Karpas-422 (cell line): ENCODE data around the gene SLC49A3. TPM values are rescaled to one million over a fixed set of nuclear protein-coding genes. Genes with fewer than 3 reads are reported as not detected.
"Not testable (repeated sequence)": the region's sequence is repeated elsewhere in the genome, so short reads cannot be mapped to it uniquely, and the experiment has no call there.

ENCODE experiments used
- DNase-seq: peaks from one replicate; pipeline ENCODE4 v3.0.0-alpha.2; 2015
- H2AFZ ChIP-seq: fragments of 200-600 bp; sonication (generic); 2 replicates; pipeline ENCODE4 v1.6.1; 2014; ENCODE audit warnings: antibody characterized with exemption, low read length, mixed read lengths
- H3K27ac ChIP-seq: fragments of 200-600 bp; sonication (generic); 2 replicates; pipeline ENCODE4 v1.5.1; 2014; ENCODE audit warnings: mild to moderate bottlenecking, low read length, moderate library complexity
- H3K27me3 ChIP-seq: fragments of 200-600 bp; sonication (generic); 2 replicates; pipeline ENCODE4 v1.6.1; 2014; ENCODE audit warnings: low read length, mixed read lengths
- H3K36me3 ChIP-seq: fragments of 200-600 bp; sonication (generic); 2 replicates; pipeline ENCODE4 v1.6.1; 2014; ENCODE audit warnings: low read length, mixed read lengths; ENCODE audit not compliant: insufficient read depth
- H3K4me1 ChIP-seq: fragments of 200-600 bp; sonication (generic); 2 replicates; pipeline ENCODE4 v1.6.1; 2014; ENCODE audit warnings: mild to moderate bottlenecking, low read length, mixed read lengths
- H3K4me2 ChIP-seq: fragments of 200-600 bp; sonication (generic); 2 replicates; pipeline ENCODE4 v1.6.1; 2014; ENCODE audit warnings: low read length, low read depth, mild to moderate bottlenecking; ENCODE audit not compliant: poor library complexity, severe bottlenecking
- H3K4me3 ChIP-seq: fragments of 200-600 bp; sonication (generic); 2 replicates; pipeline ENCODE4 v1.5.1; 2014; ENCODE audit warnings: mild to moderate bottlenecking, antibody characterized with exemption, low read length, mixed read lengths
- H3K79me2 ChIP-seq: fragments of 200-600 bp; sonication (generic); 2 replicates; pipeline ENCODE4 v1.6.1; 2014; ENCODE audit warnings: mild to moderate bottlenecking, low read length, mixed read lengths
- H3K9ac ChIP-seq: fragments of 200-600 bp; sonication (generic); 2 replicates; pipeline ENCODE4 v1.6.0; 2014; ENCODE audit warnings: low read length
- H3K9me2 ChIP-seq: fragments of 200-600 bp; sonication (generic), shearing (Covaris generic); replicated peaks from 2 replicates; pipeline ENCODE4 v1.6.0; 2014; ENCODE audit warnings: mild to moderate bottlenecking, low read length, moderate library complexity; ENCODE audit not compliant: insufficient read depth
- H3K9me3 ChIP-seq: fragments of 300-700, 200-600 bp; sonication (generic); 2 replicates; pipeline ENCODE4 v1.6.1; 2014; ENCODE audit warnings: low read length, mixed read lengths
- H4K20me1 ChIP-seq: fragments of 200-600 bp; sonication (generic); 2 replicates; pipeline ENCODE4 v1.6.1; 2014; ENCODE audit warnings: mild to moderate bottlenecking, antibody characterized with exemption, low read length, low read depth; ENCODE audit not compliant: insufficient read depth
- total RNA-seq: library from RNA; depleted of rRNA; stranded (reverse); fragments of >200 nt; shearing (Covaris generic); gene quantifications from 2 replicates; pipeline ENCODE4 v1.2.3, GENCODE V29; 2014; ENCODE audit warnings: low replicate concordance; rRNA removed

Gene SLC49A3
- total RNA-seq, 1 experiment from 2014 or later = not detected

GRCh38 chr4:635066-635835 lies 53.7 kb downstream of the SLC49A3 start:
- H4K20me1 ChIP-seq, H2AFZ ChIP-seq, H3K4me2 ChIP-seq, H3K27ac ChIP-seq, H3K4me3 ChIP-seq, H3K36me3 ChIP-seq, H3K27me3 ChIP-seq, H3K9me3 ChIP-seq, H3K4me1 ChIP-seq, DNase-seq, H3K79me2 ChIP-seq, H3K9ac ChIP-seq, H3K9me2 ChIP-seq: not testable (repeated sequence)

- Histone ChIP-seq H3K9ac (no peak overlapping the region), H3K4me2 (no peak overlapping the region), H3K9me3 (no peaks in the 10 kb centered on the region; the same call in 1 of the 2 replicates), H4K20me1 (no peaks in the 10 kb centered on the region), H3K27ac (no peak overlapping the region), H3K9me2 (no peaks in the 10 kb centered on the region), H3K36me3 (no peaks in the 10 kb centered on the region), H2AFZ (no peak overlapping the region), H3K4me1 (no peaks in the 10 kb centered on the region), H3K27me3 (no peaks in the 10 kb centered on the region), H3K79me2 (no peaks in the 10 kb centered on the region), H3K4me3 (no peak overlapping the region)
- DNase-seq = no peak
Observed at GRCh38 chr4:634599-634985, 54.4 kb downstream of the SLC49A3 start.

GRCh38 chr4:633976-634598 lies 54.9 kb downstream of the SLC49A3 start:
- Histone ChIP-seq H3K9me3 (no peaks in the 10 kb centered on the region; the same call in 1 of the 2 replicates), H2AFZ (no peak overlapping the region), H3K9me2 (no peaks in the 10 kb centered on the region), H3K36me3 (no peaks in the 10 kb centered on the region), H3K4me1 (no peaks in the 10 kb centered on the region), H4K20me1 (no peaks in the 10 kb centered on the region), H3K79me2 (no peaks in the 10 kb centered on the region), H3K27me3 (no peaks in the 10 kb centered on the region), H3K4me3 (no peak overlapping the region), H3K4me2 (no peak overlapping the region), H3K9ac (no peak overlapping the region), H3K27ac (no peak overlapping the region)
- DNase-seq = no peak

DNA sequence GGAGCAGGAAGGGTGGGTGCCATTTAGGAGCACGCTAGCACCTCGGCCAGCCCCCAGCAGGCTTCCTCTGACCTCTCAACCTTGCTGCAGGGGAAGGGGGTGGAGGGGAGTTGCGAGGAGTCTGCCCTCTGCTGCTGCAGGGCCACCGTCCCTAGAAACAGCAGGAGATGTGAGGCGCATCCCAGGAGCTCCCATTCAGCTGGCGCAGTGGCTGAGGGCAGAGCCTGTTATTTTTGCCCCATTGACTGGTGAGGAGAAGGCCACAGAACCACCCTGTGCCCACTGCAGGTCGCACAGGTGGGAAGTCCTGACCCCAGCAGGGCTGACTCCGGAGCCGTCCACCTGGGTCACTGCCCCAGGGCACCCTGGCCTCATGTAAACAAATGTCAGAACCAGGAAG lies 55.5 kb downstream of the SLC49A3 start:
- Histone ChIP-seq H4K20me1 (no peaks in the 10 kb centered on the region), H3K27me3 (no peaks in the 10 kb centered on the region), H3K4me2 (no peak overlapping the region), H3K9me2 (no peaks in the 10 kb centered on the region), H3K27ac (no peak overlapping the region), H3K79me2 (no peaks in the 10 kb centered on the region), H2AFZ (no peak overlapping the region), H3K4me1 (no peaks in the 10 kb centered on the region), H3K4me3 (no peak overlapping the region), H3K9ac (no peak overlapping the region), H3K36me3 (no peaks in the 10 kb centered on the region), H3K9me3 (no peaks in the 10 kb centered on the region; the same call in 1 of the 2 replicates)
- no peak for DNase-seq

DNA sequence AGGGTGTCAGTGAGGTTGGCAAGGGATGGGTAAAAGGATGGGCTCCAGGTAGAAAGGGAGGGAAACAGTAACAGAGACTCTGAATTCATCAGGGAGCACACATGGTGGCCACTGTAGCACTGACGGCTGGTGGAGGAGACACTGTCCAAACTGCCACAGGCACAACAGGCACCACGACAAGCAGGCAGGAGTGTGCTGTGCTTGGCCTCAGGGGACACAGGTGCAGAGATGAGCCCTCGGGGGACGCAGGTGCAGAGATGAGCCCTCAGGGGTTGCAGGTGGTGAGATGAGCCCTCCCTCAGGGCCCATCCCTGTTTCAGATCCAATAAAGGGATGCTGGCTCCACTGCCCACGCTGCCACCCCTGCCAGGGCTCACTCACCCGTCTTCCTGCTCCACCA lies 56.0 kb downstream of the SLC49A3 start:
- Histone ChIP-seq H3K9me3 (no peaks in the 10 kb centered on the region; the same call in 1 of the 2 replicates), H3K4me1 (no peaks in the 10 kb centered on the region), H3K79me2 (no peaks in the 10 kb centered on the region), H3K4me2 (no peak overlapping the region), H3K9ac (no peak overlapping the region), H3K27ac (no peak overlapping the region), H4K20me1 (no peaks in the 10 kb centered on the region), H3K4me3 (no peak overlapping the region), H3K27me3 (no peaks in the 10 kb centered on the region), H3K9me2 (no peaks in the 10 kb centered on the region), H3K36me3 (no peaks in the 10 kb centered on the region), H2AFZ (no peak overlapping the region)
- no peak for DNase-seq

GRCh38 chr4:632196-632790 lies 56.7 kb downstream of the SLC49A3 start:
- H3K9me3 ChIP-seq = no peaks in the 10 kb centered on the region; the same call in 1 of the 2 replicates
- H3K36me3 ChIP-seq = no peaks in the 10 kb centered on the region
- no peak for DNase-seq
- no peaks in the 10 kb centered on the region for H3K9me2 ChIP-seq
- no peaks in the 10 kb centered on the region for H3K79me2 ChIP-seq
- no peaks in the 10 kb centered on the region for H4K20me1 ChIP-seq
- no peak overlapping the region for H3K27ac ChIP-seq
- no peak overlapping the region for H3K4me2 ChIP-seq
- no peaks in the 10 kb centered on the region for H3K27me3 ChIP-seq
- H3K4me1 ChIP-seq = no peaks in the 10 kb centered on the region
- no peak overlapping the region for H3K9ac ChIP-seq
- H2AFZ ChIP-seq = no peak overlapping the region
- no peak overlapping the region for H3K4me3 ChIP-seq

Other genes starting within 250 kb of the SLC49A3 start
- 73.1 and 105 TPM in 2 replicates for gene ZNF721, start 190.0 kb downstream of the SLC49A3 start, total RNA-seq
- 50.8 and 72.6 TPM in 2 replicates for gene PIGG, start 189.9 kb downstream of the SLC49A3 start, total RNA-seq
- gene TMEM271, start 112.9 kb downstream of the SLC49A3 start, total RNA-seq = not detected in 2 replicates
- gene PDE6B, start 63.6 kb downstream of the SLC49A3 start, total RNA-seq = not detected in 2 replicates
- gene ATP5ME, start 14.9 kb downstream of the SLC49A3 start, total RNA-seq = 334 and 357 TPM in 2 replicates
- gene MYL5, start 14.6 kb downstream of the SLC49A3 start, total RNA-seq = 50.5 and 72.2 TPM in 2 replicates
- gene PCGF3, start 16.7 kb upstream of the SLC49A3 start, total RNA-seq = 18.0 and 18.7 TPM in 2 replicates
- gene CPLX1, start 137.0 kb upstream of the SLC49A3 start, total RNA-seq = 0.40 and 3.1 TPM in 2 replicates
- gene GAK, start 243.2 kb upstream of the SLC49A3 start, total RNA-seq = 48.8 and 76.6 TPM in 2 replicates
- 15.1 and 28.1 TPM in 2 replicates for gene TMEM175, start 243.3 kb upstream of the SLC49A3 start, total RNA-seq